22Rv1 (cell line): ENCODE data around the gene MLX.
A peak's percentile ranks its signal among the peaks of the same experiment; 100 is the strongest.
"Not testable (repeated sequence)": the region's sequence is repeated elsewhere in the genome, so short reads cannot be mapped to it uniquely, and the experiment has no call there.

Experiments
- H3K27ac ChIP-seq: fragments of 450-650 bp; 2 replicates; pipeline ENCODE4 v1.5.1; 2017
- CTCF ChIP-seq: fragments of 450-650 bp; IDR thresholded peaks from 2 replicates; pipeline ENCODE4 v1.5.1; 2017; ENCODE audit warnings: mild to moderate bottlenecking
- ZFX ChIP-seq: fragments of 450-650 bp; IDR thresholded peaks from 2 replicates; pipeline ENCODE4 v1.6.1; 2017; ENCODE audit warnings: antibody characterized with exemption, borderline replicate concordance

Gene MLX

GRCh38 chr17:42537156-42537805, 29.6 kb upstream of the MLX start:
- peak overlapping the region; percentile 89 for H3K27ac ChIP-seq

DNA sequence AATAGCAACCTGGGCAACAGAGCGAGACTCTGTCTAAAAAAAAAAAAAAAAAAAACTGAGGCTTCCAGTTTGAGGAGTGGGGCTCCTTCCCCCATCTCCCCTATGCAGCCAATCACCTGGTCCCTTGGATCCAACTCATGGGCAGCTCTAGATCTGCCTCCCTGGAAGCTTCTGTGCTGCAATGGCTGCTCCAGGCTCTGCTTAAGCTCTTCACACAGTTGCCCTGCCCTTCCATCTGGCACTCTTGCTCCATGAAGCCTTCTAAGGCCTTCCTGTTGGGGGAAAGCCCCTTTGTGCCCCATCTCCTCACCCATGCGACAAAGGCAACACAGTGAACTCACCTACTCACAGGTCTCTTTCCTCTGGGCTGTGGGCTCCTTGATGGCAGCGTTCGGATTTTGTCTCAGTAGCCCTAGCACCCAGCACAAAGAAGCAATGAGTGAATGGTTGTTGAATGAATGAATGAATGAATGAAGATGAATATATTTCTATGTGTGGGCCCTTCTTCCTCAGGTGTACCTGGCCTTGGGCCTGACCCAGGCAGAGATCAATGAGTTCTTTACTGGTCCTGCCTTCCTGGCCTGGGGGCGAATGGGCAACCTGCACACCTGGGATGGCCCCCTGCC, 29.0 kb upstream of the MLX start:
- peak overlapping the region; percentile 89 for H3K27ac ChIP-seq

More at GRCh38 chr17:42537156-42537805, 29.6 kb upstream of the MLX start:
- no peak for TF ChIP-seq ZFX
- no peak for TF ChIP-seq CTCF

DNA sequence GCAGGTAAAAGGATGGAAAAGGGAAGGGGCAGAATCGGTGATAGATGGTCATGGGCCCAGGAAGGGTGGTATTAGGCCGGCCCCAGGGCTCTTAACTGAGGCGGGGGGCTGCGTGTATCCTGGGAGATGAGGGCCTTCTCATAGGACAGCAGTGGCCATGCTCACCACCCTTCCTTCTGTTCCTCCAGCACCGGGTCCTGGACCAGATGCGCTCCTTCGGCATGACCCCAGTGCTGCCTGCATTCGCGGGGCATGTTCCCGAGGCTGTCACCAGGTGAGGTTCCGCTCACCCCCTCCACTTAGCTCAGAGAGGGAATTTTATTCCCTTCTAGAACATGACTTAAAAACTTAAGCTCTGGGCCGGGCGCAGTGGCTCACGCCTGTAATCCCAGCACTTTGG, 28.4 kb upstream of the MLX start:
- H3K27ac ChIP-seq = no peak overlapping the region
- TF ChIP-seq ZFX = no peak
- TF ChIP-seq CTCF = no peak

More for the DNA sequence above, 29.0 kb upstream of the MLX start:
- TF ChIP-seq ZFX (no peak), CTCF (no peak)

GRCh38 chr17:42540558-42540957, 26.3 kb upstream of the MLX start:
- 0 out of 2 replicates have a peak overlapping the region, but pooled peaks have one; percentile 26 for H3K27ac ChIP-seq

- H3K27ac ChIP-seq = peak overlapping the region; percentile 26; the same call in 1 of the 2 replicates
- TF ChIP-seq ZFX = no peak
- TF ChIP-seq CTCF = no peak
Measured at GRCh38 chr17:42541041-42541833, 25.7 kb upstream of the MLX start.

DNA sequence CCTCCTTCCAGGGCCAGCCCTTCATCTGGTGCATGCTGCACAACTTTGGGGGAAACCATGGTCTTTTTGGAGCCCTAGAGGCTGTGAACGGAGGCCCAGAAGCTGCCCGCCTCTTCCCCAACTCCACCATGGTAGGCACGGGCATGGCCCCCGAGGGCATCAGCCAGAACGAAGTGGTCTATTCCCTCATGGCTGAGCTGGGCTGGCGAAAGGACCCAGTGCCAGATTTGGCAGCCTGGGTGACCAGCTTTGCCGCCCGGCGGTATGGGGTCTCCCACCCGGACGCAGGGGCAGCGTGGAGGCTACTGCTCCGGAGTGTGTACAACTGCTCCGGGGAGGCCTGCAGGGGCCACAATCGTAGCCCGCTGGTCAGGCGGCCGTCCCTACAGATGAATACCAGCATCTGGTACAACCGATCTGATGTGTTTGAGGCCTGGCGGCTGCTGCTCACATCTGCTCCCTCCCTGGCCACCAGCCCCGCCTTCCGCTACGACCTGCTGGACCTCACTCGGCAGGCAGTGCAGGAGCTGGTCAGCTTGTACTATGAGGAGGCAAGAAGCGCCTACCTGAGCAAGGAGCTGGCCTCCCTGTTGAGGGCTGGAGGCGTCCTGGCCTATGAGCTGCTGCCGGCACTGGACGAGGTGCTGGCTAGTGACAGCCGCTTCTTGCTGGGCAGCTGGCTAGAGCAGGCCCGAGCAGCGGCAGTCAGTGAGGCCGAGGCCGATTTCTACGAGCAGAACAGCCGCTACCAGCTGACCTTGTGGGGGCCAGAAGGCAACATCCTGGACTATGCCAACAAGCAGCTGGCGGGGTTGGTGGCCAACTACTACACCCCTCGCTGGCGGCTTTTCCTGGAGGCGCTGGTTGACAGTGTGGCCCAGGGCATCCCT, 23.5 kb upstream of the MLX start:
- H3K27ac ChIP-seq = no peak overlapping the region
- TF ChIP-seq CTCF = no peak
- TF ChIP-seq ZFX = no peak

DNA sequence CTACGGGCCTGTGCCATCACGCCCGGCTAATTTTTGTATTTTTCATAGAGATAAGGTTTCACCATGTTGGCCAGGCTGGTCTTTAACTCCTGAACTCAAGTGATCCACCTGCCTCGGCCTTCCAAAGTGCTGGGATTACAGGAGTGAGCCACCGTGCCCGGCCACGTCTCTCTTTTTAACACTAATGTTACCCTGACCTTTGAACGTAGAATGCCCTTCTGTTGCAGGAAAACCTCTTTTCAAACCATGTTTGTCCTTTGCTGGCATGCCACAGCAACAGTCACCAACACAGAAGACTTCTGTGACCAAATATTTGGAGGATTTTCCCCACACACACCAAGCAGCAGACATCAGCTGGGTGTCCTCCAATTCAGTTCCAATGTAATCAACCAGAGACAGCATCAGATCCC, 22.0 kb upstream of the MLX start:
- TF ChIP-seq ZFX = no peak
- no peak for TF ChIP-seq CTCF
- 0 out of 2 replicates have a peak overlapping the region, but pooled peaks have one; percentile 8 for H3K27ac ChIP-seq

DNA sequence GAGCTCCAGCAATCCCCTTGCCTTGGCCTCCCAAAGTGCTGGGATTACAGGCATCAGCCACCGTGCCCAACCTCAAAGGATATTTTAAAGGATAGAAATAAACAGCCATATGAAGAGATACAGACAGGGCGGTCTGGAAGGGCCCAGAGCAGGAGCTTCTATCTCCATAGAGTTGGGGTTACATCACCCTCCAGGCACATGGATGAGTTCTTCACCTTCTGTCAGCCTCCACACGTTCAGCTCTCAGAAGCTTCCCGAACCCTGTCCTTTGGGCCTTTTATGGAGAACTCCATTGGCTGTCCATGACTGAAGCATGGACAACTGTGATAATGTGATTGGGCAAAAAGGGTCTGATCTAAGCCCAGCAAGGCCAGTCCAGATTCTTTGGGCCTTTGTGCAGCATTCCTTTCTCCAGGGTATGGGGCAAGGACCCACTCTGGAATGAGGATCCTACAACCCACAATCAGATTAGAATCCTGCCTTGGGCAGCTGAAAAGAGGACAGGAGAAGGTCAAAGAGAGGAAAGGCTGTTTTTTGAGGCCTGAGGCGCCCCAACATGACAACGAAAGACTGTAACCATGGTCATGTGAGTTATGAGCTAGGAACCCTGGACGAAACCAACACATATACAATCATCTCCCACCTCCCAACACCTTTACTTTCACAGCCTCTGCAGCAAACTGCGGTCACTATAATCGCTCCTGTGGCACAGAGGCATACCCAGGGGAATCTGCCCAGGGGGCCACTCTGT, 21.0 kb upstream of the MLX start:
- not testable (repeated sequence) for H3K27ac ChIP-seq
